ENCODE data around the gene BAIAP3.

BAIAP3 gene

GRCh38 chr16:1348441-1348840, 15.0 kb downstream of the BAIAP3 start:
- DNase-seq: no peak

DNA sequence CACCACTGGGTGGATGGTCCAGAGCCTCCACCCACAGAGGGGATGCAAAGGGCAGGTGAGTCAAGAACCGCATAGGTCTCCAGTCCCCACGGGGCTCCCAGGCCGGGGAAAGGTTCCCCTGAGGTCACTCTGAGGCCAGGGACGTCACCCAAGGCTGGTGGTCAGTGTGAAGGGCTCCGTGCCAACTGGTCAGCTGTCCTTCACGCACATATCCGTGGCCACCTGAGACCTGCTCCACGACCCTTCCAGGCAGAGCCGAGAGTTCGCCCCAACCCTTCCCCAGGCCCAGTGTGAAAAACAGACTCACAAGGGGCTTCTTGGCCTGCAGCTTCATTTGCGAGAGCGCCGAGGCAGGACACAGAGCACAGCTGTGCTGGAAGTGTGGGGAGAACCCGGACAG, 15.5 kb downstream of the BAIAP3 start:
- no peak for DNase-seq

GRCh38 chr16:1349351-1349750, 15.9 kb downstream of the BAIAP3 start:
- no peak for DNase-seq

GRCh38 chr16:1349951-1350350, 16.5 kb downstream of the BAIAP3 start:
- no peak for DNase-seq

GRCh38 chr16:1350691-1351090, 17.2 kb downstream of the BAIAP3 start:
- no peak for DNase-seq

DNA sequence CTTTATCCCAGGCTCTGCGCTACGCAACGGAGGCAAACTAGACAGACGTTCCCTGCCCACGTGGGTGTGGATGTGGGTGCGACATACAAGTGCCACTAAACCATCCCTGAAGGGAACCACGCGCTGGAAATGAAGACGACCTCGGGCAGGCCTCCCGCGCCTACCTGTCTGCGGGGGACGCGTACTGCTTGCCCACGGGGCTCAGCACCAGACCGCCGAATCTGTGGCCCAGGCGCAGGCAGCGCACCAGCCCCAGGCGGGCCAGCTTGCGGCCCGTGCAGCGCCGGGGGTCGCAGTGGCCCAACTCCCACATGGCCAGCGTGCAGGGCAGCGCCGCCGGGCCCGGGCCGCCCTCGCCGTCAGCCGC, 17.8 kb downstream of the BAIAP3 start:
- no peak for DNase-seq

GRCh38 chr16:1351582-1352362, 18.3 kb downstream of the BAIAP3 start, which contains the start of the genes GNPTG and TSR3:
Gene GNPTG (plus strand): TSS chr16:1351931. CDS start chr16:1351966, 35 bp downstream.
Gene TSR3 (minus strand): TSS chr16:1351878. CDS start chr16:1351804, 74 bp downstream.
- DNase-seq: peak in 13 of 14 donors; percentile 41 to 89 (median 66)

- no peak for DNase-seq
These were observed 21.5 kb downstream of the BAIAP3 start for GRCh38 chr16:1354815-1355540.

- no peak for DNase-seq
These were observed 22.1 kb downstream of the BAIAP3 start for GRCh38 chr16:1355591-1355990.

DNA sequence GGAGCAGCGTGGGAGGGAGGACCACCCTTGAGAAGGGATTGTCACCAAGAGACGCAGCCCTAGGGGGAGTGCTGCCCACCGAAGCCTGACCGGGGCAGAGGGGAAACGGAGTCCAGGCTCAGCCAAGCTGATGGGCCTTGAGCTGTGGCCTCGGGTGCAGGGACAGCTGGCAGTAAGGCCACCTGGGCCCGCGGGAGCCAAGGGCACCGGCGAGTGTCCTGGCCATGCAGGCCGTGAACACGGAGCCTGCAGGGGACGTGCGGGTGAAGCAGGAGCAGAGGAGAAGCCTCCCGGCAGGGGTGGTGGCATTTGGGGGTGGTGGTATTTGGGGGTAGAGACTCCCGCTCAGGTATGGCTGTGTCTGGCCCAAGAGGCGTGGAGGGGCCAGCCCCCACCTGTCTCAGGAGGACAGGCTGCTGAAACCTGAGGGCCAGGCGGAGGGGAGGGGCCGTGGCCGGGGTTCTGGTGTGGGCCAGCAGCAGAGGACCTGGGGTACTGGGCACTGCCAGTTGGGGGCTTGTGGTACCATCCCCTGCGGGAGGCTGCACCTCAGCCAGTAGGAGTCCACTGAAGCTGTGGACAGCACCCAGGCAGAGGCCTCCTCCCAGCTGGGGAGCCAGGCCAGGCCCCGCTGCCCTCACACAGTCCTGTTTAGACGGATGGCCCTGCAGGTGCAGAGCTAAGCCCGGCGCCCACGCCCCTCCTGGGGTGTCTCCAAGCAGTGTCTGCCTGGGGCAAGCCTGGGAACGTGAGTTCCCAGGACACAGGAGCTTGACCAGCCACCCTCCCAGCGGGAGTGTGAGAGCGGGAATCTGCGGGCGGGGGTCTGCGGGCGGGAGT, 22.8 kb downstream of the BAIAP3 start:
- no peak for DNase-seq

DNA sequence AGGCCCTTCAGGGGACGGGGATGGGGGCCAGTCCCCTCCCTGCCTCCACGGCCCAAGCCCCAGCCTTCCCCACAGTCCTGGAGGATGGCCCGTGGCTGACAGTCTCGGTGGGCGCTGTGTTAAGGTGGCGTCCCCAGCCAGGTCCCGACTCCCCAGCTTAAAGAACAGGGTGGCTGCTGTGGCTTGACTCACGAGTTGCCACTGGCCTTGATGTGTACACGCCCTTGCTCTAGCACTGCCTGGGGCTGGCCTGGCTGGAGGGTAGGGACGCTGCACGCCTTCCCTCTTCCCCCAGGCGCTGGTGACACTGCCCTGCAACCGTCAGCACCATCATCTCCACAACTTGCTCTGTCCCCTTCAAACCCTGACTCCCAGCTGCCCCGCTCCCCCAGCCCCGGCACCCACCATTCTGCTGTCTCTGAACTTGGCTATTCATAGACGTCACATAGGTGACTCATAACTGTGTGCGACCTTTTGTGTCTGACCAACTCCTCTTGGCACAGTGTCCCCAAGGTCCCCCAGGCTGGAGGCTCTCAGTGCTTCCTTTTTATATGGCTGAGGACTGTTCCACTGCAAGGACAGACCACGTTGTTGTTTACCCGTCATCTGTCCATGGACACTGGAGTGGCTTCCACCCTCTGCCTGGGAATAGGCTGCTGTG, 24.6 kb downstream of the BAIAP3 start:
- no peak for DNase-seq

DNA sequence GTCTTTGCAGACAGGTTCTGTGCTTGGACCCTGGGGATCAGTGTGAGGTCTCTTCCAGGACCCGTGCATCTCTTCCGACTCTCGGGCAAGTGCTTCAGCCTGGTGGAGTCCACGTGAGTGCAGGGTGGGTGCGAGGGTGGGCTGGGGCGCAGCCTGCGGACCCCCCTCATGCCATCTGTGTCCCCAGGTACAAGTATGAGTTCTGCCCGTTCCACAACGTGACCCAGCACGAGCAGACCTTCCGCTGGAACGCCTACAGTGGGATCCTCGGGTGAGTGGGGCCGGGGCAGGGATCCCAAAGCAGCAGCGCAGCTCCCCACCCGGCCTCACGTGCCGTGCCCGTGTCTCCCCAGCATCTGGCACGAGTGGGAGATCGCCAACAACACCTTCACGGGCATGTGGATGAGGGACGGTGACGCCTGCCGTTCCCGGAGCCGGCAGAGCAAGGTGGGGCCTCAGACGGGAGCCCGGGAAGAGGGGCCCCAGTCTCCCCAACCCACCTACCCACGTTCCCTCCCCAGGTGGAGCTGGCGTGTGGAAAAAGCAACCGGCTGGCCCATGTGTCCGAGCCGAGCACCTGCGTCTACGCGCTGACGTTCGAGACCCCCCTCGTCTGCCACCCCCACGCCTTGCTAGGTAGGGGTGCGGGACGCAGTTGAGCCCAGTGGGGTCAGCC, 28.4 kb downstream of the BAIAP3 start:
- no peak for DNase-seq

DNA sequence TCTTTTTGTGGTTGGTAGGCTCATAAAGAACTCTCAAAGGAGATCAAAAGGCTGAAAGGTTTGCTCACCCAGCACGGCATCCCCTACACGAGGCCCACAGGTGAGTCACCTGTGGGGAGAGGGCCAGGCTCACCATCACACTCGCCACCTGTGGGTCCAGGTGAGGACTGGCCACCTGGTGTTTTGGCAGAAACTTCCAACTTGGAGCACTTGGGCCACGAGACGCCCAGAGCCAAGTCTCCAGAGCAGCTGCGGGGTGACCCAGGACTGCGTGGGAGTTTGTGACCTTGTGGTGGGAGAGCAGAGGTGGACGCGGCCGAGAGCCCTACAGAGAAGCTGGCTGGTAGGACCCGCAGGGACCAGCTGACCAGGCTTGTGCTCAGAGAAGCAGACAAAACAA, 29.4 kb downstream of the BAIAP3 start:
- no peak for DNase-seq

GRCh38 chr16:1363501-1364041, 30.1 kb downstream of the BAIAP3 start:
- DNase-seq: peak in 4 of 14 donors; percentile 2 to 15 (median 11)

GRCh38 chr16:1364510-1364909, 31.1 kb downstream of the BAIAP3 start:
- DNase-seq: no peak

DNA sequence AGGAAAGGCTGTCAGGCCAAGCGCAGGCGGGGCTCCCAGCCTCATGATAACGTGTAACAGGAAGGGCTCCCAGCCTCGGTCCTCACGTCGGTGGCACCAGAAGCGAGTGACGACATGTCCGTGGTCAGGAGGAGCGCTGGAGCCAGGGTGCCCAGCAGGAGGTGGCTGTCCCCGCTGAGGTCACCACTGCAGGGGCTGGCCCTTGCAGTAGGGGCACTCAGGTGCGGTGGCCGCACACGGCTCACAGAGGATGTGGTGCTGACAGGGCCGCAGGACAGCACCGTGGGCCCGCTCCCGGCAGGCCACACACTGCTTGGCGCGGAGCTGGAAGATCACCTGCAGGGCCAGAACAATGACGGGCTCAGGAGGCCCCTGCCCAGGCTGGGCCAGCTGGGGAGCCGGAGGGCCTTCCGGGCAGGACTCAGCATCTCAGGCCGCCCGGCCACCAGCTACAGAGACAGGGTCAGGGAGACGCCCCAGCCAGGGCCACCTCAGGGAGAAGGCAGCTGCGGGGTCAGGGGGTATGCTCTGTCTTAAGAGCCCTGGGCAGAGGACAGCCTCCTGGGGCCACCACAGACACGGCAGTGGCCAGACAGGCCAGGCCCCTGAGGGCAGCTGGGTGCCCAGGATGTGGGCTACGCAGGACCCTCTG, 32.7 kb downstream of the BAIAP3 start:
- DNase-seq: no peak

GRCh38 chr16:1366712-1367299, 33.4 kb downstream of the BAIAP3 start:
- DNase-seq: no peak

GRCh38 chr16:1367486-1368174, 34.2 kb downstream of the BAIAP3 start:
- no peak for DNase-seq

DNA sequence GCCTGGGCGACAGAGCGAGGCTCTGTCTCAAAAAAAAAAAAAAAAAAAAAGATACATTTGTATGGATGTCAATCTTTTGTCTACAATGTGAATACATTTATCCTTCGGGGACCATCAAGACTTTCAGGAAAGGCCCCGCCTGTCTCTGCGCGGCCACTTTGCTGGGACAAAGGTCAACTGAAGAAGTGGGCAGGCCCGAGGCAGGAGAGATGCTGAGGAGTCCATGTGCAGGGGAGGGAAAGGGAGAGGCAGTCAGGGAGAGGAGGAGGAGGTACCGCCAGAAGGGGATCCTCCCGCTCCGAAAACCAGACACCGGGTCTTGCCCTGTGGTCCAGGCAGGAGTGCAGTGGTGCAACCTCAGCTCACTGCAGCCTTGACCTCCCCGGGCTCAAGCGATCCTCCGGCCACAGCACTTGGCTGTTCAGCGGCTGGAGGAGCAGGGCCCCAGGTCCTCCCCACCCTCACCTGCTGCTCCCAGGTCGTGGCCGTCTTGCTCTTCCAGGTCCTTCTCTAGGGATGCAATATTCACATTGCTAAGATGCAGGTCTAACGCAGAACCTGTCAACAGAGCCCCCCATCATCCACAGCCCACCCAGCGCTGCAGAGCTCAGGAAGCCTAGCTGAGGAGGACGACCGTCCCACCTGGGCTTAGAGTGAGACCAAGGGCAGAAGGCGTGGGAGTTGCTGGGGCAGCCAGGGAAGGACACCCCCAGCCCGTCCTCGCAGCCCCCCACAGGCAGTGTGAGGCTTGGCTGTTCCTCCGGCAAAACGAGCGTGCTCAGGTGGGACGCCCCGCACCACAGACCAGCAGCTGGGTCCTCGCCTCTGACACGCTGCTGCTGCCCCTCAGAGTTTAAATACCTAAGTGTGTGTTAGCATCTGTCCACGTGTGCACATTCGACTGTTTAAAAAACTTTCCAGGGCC, 37.9 kb downstream of the BAIAP3 start:
- no peak for DNase-seq

Measured in C1 segment of cervical spinal cord (tissue), 14 donors.